H1 (cell line): ENCODE measurements around the gene AGAP1. TPM values are rescaled to one million over a fixed set of nuclear protein-coding genes. Genes with fewer than 3 reads are reported as not detected.

Experiments used
- CTCF ChIA-PET: fragments of 300-600 bp; sonication (Branson Sonifier 250); formaldehyde crosslinking; loops from one replicate; lab custom pipeline; 2021; ENCODE audit not compliant: partially characterized antibody; lab: Charles Lee
- POLR2A ChIA-PET: fragments of 300-600 bp; sonication (Branson Sonifier 250); formaldehyde crosslinking; loops from one replicate; lab custom pipeline; 2021; ENCODE audit warnings: inconsistent platforms; ENCODE audit not compliant: partially characterized antibody; lab: Charles Lee
- DNase-seq, 2 experiments: peaks; one replicate each; pipeline versions ENCODE4 v3.0.0 to v3.0.0-alpha.2; 2010 to 2022; ENCODE audit warnings: low spot score in 2 of 2, low read depth in 1 of 2, mixed read lengths in 1 of 2
- FAIRE-seq: peaks from 2 replicates; lab custom pipeline; 2011; peaks lifted over from hg19 to GRCh38; lab: Jason Lieb, UNC
- H2AFZ ChIP-seq: 2 replicates; pipeline ENCODE4 v1.8.1; 2012; ENCODE audit warnings: low read length, inconsistent platforms
- H2AK5ac ChIP-seq: 2 replicates; pipeline ENCODE4 v1.6.1; 2013; ENCODE audit warnings: low read depth, low read length
- H2BK120ac ChIP-seq: replicated peaks from 2 replicates; pipeline ENCODE3; 2013; ENCODE audit warnings: low read depth, low read length, inconsistent platforms
- H2BK12ac ChIP-seq: 2 replicates; pipeline ENCODE4 v1.6.1; 2013; ENCODE audit warnings: low read depth, low read length
- H2BK15ac ChIP-seq: 2 replicates; pipeline ENCODE4 v1.6.1; 2013; ENCODE audit warnings: low read length
- H2BK20ac ChIP-seq: 2 replicates; pipeline ENCODE4 v1.6.1; 2013; ENCODE audit warnings: low read length
- H2BK5ac ChIP-seq: 2 replicates; pipeline ENCODE4 v1.6.1; 2013; ENCODE audit warnings: low read depth, low read length
- H3K14ac ChIP-seq: 2 replicates; pipeline ENCODE4 v1.6.1; 2013; ENCODE audit warnings: inconsistent platforms; ENCODE audit not compliant: insufficient read length
- H3K18ac ChIP-seq: 2 replicates; pipeline ENCODE4 v1.6.1; 2013; ENCODE audit warnings: low read length; ENCODE audit errors: extremely low read depth
- H3K23ac ChIP-seq: 2 replicates; pipeline ENCODE4 v1.6.1; 2013; ENCODE audit warnings: inconsistent platforms; ENCODE audit not compliant: insufficient read length
- H3K23me2 ChIP-seq: 2 replicates; pipeline ENCODE4 v1.6.1; 2013; ENCODE audit warnings: low read depth, low read length
- H3K27ac ChIP-seq: 2 replicates; pipeline ENCODE4 v1.6.1; 2011; ENCODE audit warnings: low read depth, low read length, inconsistent platforms
- H3K27me3 ChIP-seq, 4 experiments: replicated peaks in 1 of 4; 1 replicate in 1 of 4; 2 replicates in 3 of 4; pipeline versions ENCODE4 v1.6.1 to v1.8.1; 2011 to 2013; ENCODE audit warnings: low read length in 3 of 4, mild to moderate bottlenecking in 3 of 4, inconsistent platforms in 2 of 4, mixed read lengths in 2 of 4, moderate library complexity in 1 of 4; ENCODE audit not compliant: control insufficient read depth in 3 of 4, insufficient read depth in 3 of 4; ENCODE audit errors: extremely low read depth in 1 of 4
- H3K36me3 ChIP-seq, 4 experiments: 2 replicates each; pipeline versions ENCODE4 v1.6.1 to v1.8.1; 2011 to 2013; ENCODE audit warnings: mild to moderate bottlenecking in 4 of 4, low read length in 3 of 4, moderate library complexity in 2 of 4, control low read depth in 1 of 4, inconsistent platforms in 1 of 4; ENCODE audit not compliant: insufficient read depth in 4 of 4, control insufficient read depth in 2 of 4
- H3K4ac ChIP-seq: replicated peaks from 2 replicates; pipeline ENCODE3; 2013; ENCODE audit warnings: low read length, low read depth, mixed read lengths, inconsistent platforms; ENCODE audit not compliant: insufficient read length
- H3K4me1 ChIP-seq, 4 experiments: replicated peaks in 1 of 4; 1 replicate in 1 of 4; 2 replicates in 3 of 4; pipeline versions ENCODE4 v1.6.1 to v1.8.1; 2011 to 2013; ENCODE audit warnings: low read length in 3 of 4, inconsistent platforms in 2 of 4, mixed read lengths in 1 of 4; ENCODE audit not compliant: insufficient read depth in 4 of 4, control insufficient read depth in 3 of 4
- H3K4me2 ChIP-seq, 2 experiments: 2 replicates each; pipeline versions ENCODE4 v1.6.1 to v1.8.1; 2011 to 2013; ENCODE audit warnings: low read depth in 2 of 2, low read length in 2 of 2, control low read depth in 1 of 2, inconsistent platforms in 1 of 2, mild to moderate bottlenecking in 1 of 2; ENCODE audit not compliant: insufficient read depth in 1 of 2
- H3K4me3 ChIP-seq, 4 experiments: fragments of 200-600, 300-600 bp in 1 of 4; sonication (generic), shearing (Covaris generic), sonication (Bioruptor Twin) in 1 of 4; 2 replicates each; pipeline versions ENCODE4 v1.5.1 to v1.8.1; 2011 to 2016; ENCODE audit warnings: low read length in 4 of 4, low read depth in 3 of 4, control low read depth in 2 of 4, inconsistent platforms in 2 of 4, mild to moderate bottlenecking in 2 of 4, mixed read lengths in 1 of 4, moderate library complexity in 1 of 4; ENCODE audit not compliant: insufficient read depth in 2 of 4; ENCODE audit errors: extremely low read depth in 1 of 4
- H3K56ac ChIP-seq: replicated peaks from 2 replicates; pipeline ENCODE3; 2013; ENCODE audit warnings: low read depth, mild to moderate bottlenecking, mixed read lengths, low read length, inconsistent platforms; ENCODE audit not compliant: insufficient read length
- H3K79me1 ChIP-seq: 2 replicates; pipeline ENCODE4 v1.6.1; 2013; ENCODE audit warnings: low read depth, low read length, control low read depth
- H3K79me2 ChIP-seq, 2 experiments: 2 replicates each; pipeline versions ENCODE4 v1.6.1 to v1.8.1; 2012 to 2013; ENCODE audit warnings: low read length in 2 of 2, mild to moderate bottlenecking in 2 of 2, inconsistent platforms in 1 of 2; ENCODE audit not compliant: insufficient read depth in 2 of 2, control insufficient read depth in 1 of 2
- H3K9ac ChIP-seq, 4 experiments: replicated peaks in 1 of 4; 1 replicate in 1 of 4; 2 replicates in 3 of 4; pipeline versions ENCODE4 v1.6.1 to v1.8.1; 2011 to 2013; ENCODE audit warnings: low read depth in 3 of 4, low read length in 3 of 4, control low read depth in 2 of 4, mild to moderate bottlenecking in 2 of 4, moderate library complexity in 2 of 4, inconsistent platforms in 1 of 4; ENCODE audit errors: extremely low read depth in 1 of 4
- H3K9me3 ChIP-seq, 2 experiments: 2 replicates each; pipeline versions ENCODE4 v1.6.1 to v1.8.1; 2012 to 2013; ENCODE audit warnings: mild to moderate bottlenecking in 2 of 2, moderate library complexity in 2 of 2, control low read depth in 1 of 2, inconsistent platforms in 1 of 2, low read depth in 1 of 2, low read length in 1 of 2, mixed read lengths in 1 of 2; ENCODE audit not compliant: insufficient read depth in 2 of 2
- H4K20me1 ChIP-seq, 2 experiments: replicated peaks in 1 of 2; 2 replicates each; pipeline versions ENCODE3 to v1.8.1; 2011 to 2013; ENCODE audit warnings: inconsistent platforms in 2 of 2, low read length in 2 of 2, mild to moderate bottlenecking in 1 of 2; ENCODE audit not compliant: insufficient read depth in 2 of 2, control insufficient read depth in 1 of 2
- H4K5ac ChIP-seq: 2 replicates; pipeline ENCODE4 v1.6.1; 2013; ENCODE audit warnings: low read length, low read depth, mixed read lengths, inconsistent platforms; ENCODE audit not compliant: insufficient read length
- H4K8ac ChIP-seq: 2 replicates; pipeline ENCODE4 v1.8.0; 2013; ENCODE audit warnings: mild to moderate bottlenecking, moderate library complexity, low read length, inconsistent platforms; ENCODE audit not compliant: insufficient read depth; ENCODE audit errors: extremely low read depth
- H4K91ac ChIP-seq: replicated peaks from 2 replicates; pipeline ENCODE3; 2013; ENCODE audit warnings: low read length, mixed read lengths, inconsistent platforms; ENCODE audit not compliant: insufficient read length
- ASH2L ChIP-seq: fragments of 200-600, 300-600 bp; sonication (generic); IDR thresholded peaks from one replicate; pipeline ENCODE4 v1.7.1; 2017; ENCODE audit warnings: low read length
- CHD1 ChIP-seq: IDR thresholded peaks from 2 replicates; pipeline ENCODE4 v1.6.1; 2012; ENCODE audit warnings: low read depth, low read length, improper control_type of control experiment
- CTBP2 ChIP-seq: IDR thresholded peaks from 2 replicates; pipeline ENCODE4 v1.7.0; 2011; ENCODE audit warnings: borderline replicate concordance, mild to moderate bottlenecking, moderate library complexity, mixed read lengths, low read length; ENCODE audit not compliant: insufficient read depth, insufficient read length
- EGR1 ChIP-seq: IDR thresholded peaks from 2 replicates; pipeline ENCODE4 v1.6.1; 2011; ENCODE audit warnings: low read depth, low read length, borderline replicate concordance
- GTF2F1 ChIP-seq: IDR thresholded peaks from 2 replicates; pipeline ENCODE4 v1.6.1; 2012; ENCODE audit warnings: low read depth, low read length, improper control_type of control experiment, borderline replicate concordance
- KDM1A ChIP-seq: fragments of 200-600, 300-600 bp; sonication (generic); IDR thresholded peaks from 2 replicates; pipeline ENCODE4 v1.7.1; 2016; ENCODE audit warnings: mild to moderate bottlenecking, low read length, borderline replicate concordance
- KDM4A ChIP-seq: IDR thresholded peaks from one replicate; pipeline ENCODE4 v1.7.1; 2012; ENCODE audit warnings: low read depth, mild to moderate bottlenecking, moderate library complexity, low read length, inconsistent platforms; ENCODE audit not compliant: severe bottlenecking
- PHF8 ChIP-seq: fragments of 200-600 bp; sonication (generic); conservative IDR thresholded peaks from 2 replicates; pipeline ENCODE4 v1.7.1; 2012; ENCODE audit warnings: low read depth, mild to moderate bottlenecking, inconsistent platforms, low read length, moderate library complexity
- SIN3A ChIP-seq, 2 experiments: IDR thresholded peaks in 1 of 2; conservative IDR thresholded peaks in 1 of 2; 2 replicates each; pipeline ENCODE4 v1.6.1; 2011 to 2012; ENCODE audit warnings: low read length in 2 of 2, improper control_type of control experiment in 1 of 2, low read depth in 1 of 2, mild to moderate bottlenecking in 1 of 2
- SUZ12 ChIP-seq: fragments of 200-600 bp; sonication (generic); IDR thresholded peaks from 2 replicates; pipeline ENCODE4 v1.6.1; 2012; ENCODE audit warnings: mild to moderate bottlenecking, inconsistent platforms, low read length, moderate library complexity, mixed read lengths
- TAF1 ChIP-seq: IDR thresholded peaks from 2 replicates; pipeline ENCODE4 v1.6.1; 2011; ENCODE audit warnings: mild to moderate bottlenecking, low read depth, low read length
- TBP ChIP-seq: IDR thresholded peaks from 2 replicates; pipeline ENCODE4 v1.6.1; 2011; ENCODE audit warnings: low read depth, low read length, improper control_type of control experiment
- TCF12 ChIP-seq: IDR thresholded peaks from 2 replicates; pipeline ENCODE4 v1.6.1; 2011; ENCODE audit warnings: low read depth, mild to moderate bottlenecking, low read length
- WGBS, 2 experiments: shearing (Covaris generic) in 1 of 2; methylation state at CpG; one replicate each; pipeline versions ENCODE4 v1.1.6 to v1.1.7; 2013 to 2015; ENCODE audit warnings: low lambda C conversion rate in 2 of 2, mixed read lengths in 2 of 2, inconsistent platforms in 1 of 2, low coverage in 1 of 2, missing lambda C conversion rate in 1 of 2; ENCODE audit not compliant: insufficient replicate concordance in 2 of 2, insufficient coverage in 1 of 2, insufficient read length in 1 of 2; ENCODE audit errors: extremely low coverage in 1 of 2, missing lambda C conversion rate in 1 of 2; 5-methylcytosine and 5-hydroxymethylcytosine counted together
- polyA plus RNA-seq, 7 experiments: library from polyadenylated mRNA; depleted of rRNA in 3 of 7; stranded (reverse) in 5 of 7; unstranded in 2 of 7; fragments of >200 nt in 5 of 7; fragments of 200-250 nt in 2 of 7; gene quantifications; 1 replicate in 5 of 7; 2 replicates in 1 of 7; 4 replicates in 1 of 7; pipeline versions ENCODE4 v1.2.1 to v1.2.3, GENCODE V29; 2011 to 2013; ENCODE audit warnings: missing spikeins in 2 of 7, mixed read lengths in 2 of 7
- total RNA-seq: library from RNA; stranded (reverse); fragmentation: NEBNext Ultra II Directional; extraction: Animal tissue kit (Norgen Biotek cat#: 25700); gene quantifications from 2 replicates; pipeline ENCODE4 v1.2.1, GENCODE V29; 2021

AGAP1 gene
- total and polyA plus RNA-seq, 2 of the 8 experiments (the other 6 are each of a cell fraction or from before 2014, with no cell fraction given), result 18.1 to 39.4 TPM

- WGBS, 2 experiments, result 50% methylated on average over 13 of the region's 13 CpGs; no CpG with 5 or more reads in 1 of the 2 experiments
- ChIA-PET POLR2A (no interaction called here), CTCF (interaction anchor here (0.6 to 4.4 kb wide), 5 partner anchors 15 to 676 kb away, joined by 3 to 27 read pairs (median 4); no protein-coding TSS in a partner anchor)
- TF ChIP-seq KDM4A (no peak), SUZ12 (no peak), CTBP2 (no peak), PHF8 (no peak), KDM1A (no peak), ASH2L (no peak), CHD1 (no peak), TCF12 (no peak), TBP (no peak), TAF1 (no peak), SIN3A (conservative IDR thresholded peaks at IDR 0.05 in 1 of 2, IDR thresholded peaks at IDR 0.05 in 1 of 2; ENCODE audit: low read depth in 1 of 2, low read length in 2 of 2) (no peak), GTF2F1 (no peak), EGR1 (no peak)
These were observed 171.9 kb downstream of the AGAP1 start for GRCh38 chr2:235665661-235666212.

More at GRCh38 chr2:235665661-235666212, 171.9 kb downstream of the AGAP1 start:
- Histone ChIP-seq H3K27me3 (peaks cover 0 to under 1% (median 0%) of the 10 kb centered on the region in 4 experiments; a peak in 2 of 7 replicates), H3K27ac (no peak overlapping the region), H2BK15ac (no peak overlapping the region), H3K4me1 (peaks cover 13 to 46% (median 31%) of the 10 kb centered on the region in 4 experiments), H3K14ac (no peak overlapping the region), H3K23ac (no peak overlapping the region), H4K91ac (no peak overlapping the region), H2BK12ac (no peak overlapping the region), H3K23me2 (peaks cover 7% of the 10 kb centered on the region), H3K36me3 (no peaks in the 10 kb centered on the region), H3K4ac (no peak overlapping the region), H2BK120ac (no peak overlapping the region), H3K18ac (no peak overlapping the region), H3K4me2 (peak overlapping the region; percentile 47 to 73), H3K79me2 (peaks cover 0 to 50% of the 10 kb centered on the region in 2 experiments; a peak in 3 of 4 replicates), H2BK20ac (no peak overlapping the region), H4K5ac (no peak overlapping the region), H3K4me3 (peak overlapping the region in 1 of 4 experiments; percentile 40; a peak in 2 of 8 replicates), H4K8ac (no peak overlapping the region), H2AK5ac (no peak overlapping the region), H4K20me1 (peaks cover 0 to 2% of the 10 kb centered on the region in 2 experiments), H2BK5ac (no peak overlapping the region), H2AFZ (no peak overlapping the region), H3K9ac (no peak overlapping the region), H3K9me3 (no peaks in the 10 kb centered on the region), H3K79me1 (peaks cover 7% of the 10 kb centered on the region; the same call in 1 of the 2 replicates), H3K56ac (no peak overlapping the region)
- DNase-seq (no peak), FAIRE-seq (no peak)
